Measurements from ENCODE around the gene PLEKHM2.

Gene PLEKHM2

DNA sequence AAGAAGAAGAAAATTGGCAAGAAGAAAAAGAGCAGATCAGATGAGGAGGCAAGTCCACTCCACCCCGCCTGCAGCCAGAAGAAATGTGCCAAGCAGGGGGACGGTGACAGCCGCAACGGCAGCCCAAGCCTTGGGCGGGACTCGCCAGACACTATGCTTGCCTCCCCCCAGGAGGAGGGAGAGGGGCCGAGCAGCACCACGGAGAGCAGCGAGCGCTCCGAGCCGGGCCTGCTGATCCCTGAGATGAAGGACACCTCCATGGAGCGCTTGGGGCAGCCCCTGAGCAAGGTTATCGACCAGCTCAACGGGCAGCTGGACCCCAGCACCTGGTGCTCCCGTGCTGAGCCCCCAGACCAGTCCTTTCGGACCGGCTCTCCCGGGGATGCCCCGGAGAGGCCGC lies 42.9 kb downstream of the PLEKHM2 start:
- Mint-ChIP-seq H3K27ac (peak overlapping the region; percentile 69), H3K9me3 (no peaks in the 10 kb centered on the region), H3K27me3 (ENCODE audit: low read depth, poor library complexity) (no peaks in the 10 kb centered on the region), H3K4me3 (no peak overlapping the region), H3K4me1 (peaks cover 12% of the 10 kb centered on the region), H3K36me3 (ENCODE audit: low read depth) (peaks cover 20% of the 10 kb centered on the region)
- DNase-seq, result no peak
- TF ChIP-seq, protein P1, sequence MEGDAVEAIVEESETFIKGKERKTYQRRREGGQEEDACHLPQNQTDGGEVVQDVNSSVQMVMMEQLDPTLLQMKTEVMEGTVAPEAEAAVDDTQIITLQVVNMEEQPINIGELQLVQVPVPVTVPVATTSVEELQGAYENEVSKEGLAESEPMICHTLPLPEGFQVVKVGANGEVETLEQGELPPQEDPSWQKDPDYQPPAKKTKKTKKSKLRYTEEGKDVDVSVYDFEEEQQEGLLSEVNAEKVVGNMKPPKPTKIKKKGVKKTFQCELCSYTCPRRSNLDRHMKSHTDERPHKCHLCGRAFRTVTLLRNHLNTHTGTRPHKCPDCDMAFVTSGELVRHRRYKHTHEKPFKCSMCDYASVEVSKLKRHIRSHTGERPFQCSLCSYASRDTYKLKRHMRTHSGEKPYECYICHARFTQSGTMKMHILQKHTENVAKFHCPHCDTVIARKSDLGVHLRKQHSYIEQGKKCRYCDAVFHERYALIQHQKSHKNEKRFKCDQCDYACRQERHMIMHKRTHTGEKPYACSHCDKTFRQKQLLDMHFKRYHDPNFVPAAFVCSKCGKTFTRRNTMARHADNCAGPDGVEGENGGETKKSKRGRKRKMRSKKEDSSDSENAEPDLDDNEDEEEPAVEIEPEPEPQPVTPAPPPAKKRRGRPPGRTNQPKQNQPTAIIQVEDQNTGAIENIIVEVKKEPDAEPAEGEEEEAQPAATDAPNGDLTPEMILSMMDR (IDR thresholded peaks at IDR 0.05), result no peak

DNA sequence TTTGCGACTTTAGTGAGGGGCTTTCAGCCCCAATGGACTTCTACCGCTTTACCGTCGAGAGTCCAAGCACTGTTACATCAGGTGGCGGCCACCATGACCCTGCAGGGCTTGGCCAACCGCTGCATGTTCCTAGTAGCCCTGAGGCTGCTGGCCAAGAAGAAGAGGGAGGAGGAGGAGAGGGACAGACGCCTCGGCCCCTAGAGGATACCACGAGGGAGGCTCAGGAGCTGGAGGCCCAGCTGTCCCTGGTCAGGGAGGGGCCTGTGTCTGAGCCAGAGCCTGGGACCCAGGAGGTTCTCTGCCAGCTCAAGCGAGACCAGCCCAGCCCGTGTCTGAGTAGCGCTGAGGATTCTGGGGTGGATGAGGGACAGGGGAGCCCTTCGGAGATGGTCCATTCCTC lies 43.3 kb downstream of the PLEKHM2 start:
- Mint-ChIP-seq H3K4me3 (no peak overlapping the region), H3K9me3 (no peaks in the 10 kb centered on the region), H3K27me3 (ENCODE audit: low read depth, poor library complexity) (no peaks in the 10 kb centered on the region), H3K27ac (no peak overlapping the region), H3K4me1 (peaks cover 12% of the 10 kb centered on the region), H3K36me3 (ENCODE audit: low read depth) (peaks cover 19% of the 10 kb centered on the region)
- TF ChIP-seq, protein P1 (IDR thresholded peaks at IDR 0.05), result no peak
- no peak for DNase-seq

GRCh38 chr1:15727866-15728534 lies 43.9 kb downstream of the PLEKHM2 start:
- Mint-ChIP-seq H3K36me3 (ENCODE audit: low read depth) (peaks cover 13% of the 10 kb centered on the region), H3K27me3 (ENCODE audit: low read depth, poor library complexity) (no peaks in the 10 kb centered on the region), H3K27ac (no peak overlapping the region), H3K9me3 (no peaks in the 10 kb centered on the region), H3K4me1 (peaks cover 12% of the 10 kb centered on the region), H3K4me3 (no peak overlapping the region)
- TF ChIP-seq, protein P1 (IDR thresholded peaks at IDR 0.05), result no peak
- no peak for DNase-seq

DNA sequence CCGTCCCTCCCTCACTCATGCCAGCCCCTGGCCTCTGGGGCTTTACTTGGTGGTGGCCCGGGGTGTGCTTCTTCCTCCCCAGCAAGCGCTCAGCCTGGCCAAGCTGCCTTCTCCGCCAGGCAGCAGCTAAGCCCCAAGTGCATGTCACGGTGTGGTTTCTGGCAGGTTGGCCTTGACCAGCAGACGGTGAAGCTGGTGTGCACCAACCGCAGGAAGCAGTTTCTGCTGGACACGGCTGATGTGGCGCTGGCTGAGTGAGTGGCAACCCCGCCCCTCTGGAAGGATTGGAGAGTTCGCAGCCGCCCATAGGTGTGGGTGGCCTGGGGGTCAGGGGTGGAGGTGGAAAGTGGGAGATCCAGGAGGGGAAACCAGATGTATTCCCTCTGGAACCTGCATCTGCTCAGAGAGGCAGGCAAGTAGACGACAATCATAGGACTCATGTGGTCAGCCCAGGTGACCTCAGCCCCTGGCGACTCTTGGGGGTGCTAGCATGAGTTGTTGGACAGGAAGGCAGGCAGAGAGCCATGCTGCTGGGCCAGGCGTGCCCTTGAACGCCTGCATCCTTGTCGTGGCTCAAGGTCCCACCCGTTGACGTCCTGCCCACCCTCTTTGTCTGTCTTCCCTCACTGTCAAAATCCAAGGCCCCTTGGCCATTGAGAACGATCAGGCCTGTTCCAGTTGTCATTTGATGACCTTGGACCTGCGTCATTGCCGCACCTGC lies 45.0 kb downstream of the PLEKHM2 start:
- Mint-ChIP-seq H3K27me3 (ENCODE audit: low read depth, poor library complexity) (no peaks in the 10 kb centered on the region), H3K36me3 (ENCODE audit: low read depth) (peaks cover 13% of the 10 kb centered on the region), H3K9me3 (no peaks in the 10 kb centered on the region), H3K4me3 (no peak overlapping the region), H3K4me1 (peaks cover 12% of the 10 kb centered on the region), H3K27ac (peak overlapping the region; percentile 83)
- TF ChIP-seq, protein P1 (IDR thresholded peaks at IDR 0.05), result no peak
- no peak for DNase-seq

GRCh38 chr1:15730423-15730822 lies 46.3 kb downstream of the PLEKHM2 start:
- Mint-ChIP-seq H3K27me3 (ENCODE audit: low read depth, poor library complexity) (no peaks in the 10 kb centered on the region), H3K4me1 (peaks cover 7% of the 10 kb centered on the region), H3K36me3 (ENCODE audit: low read depth) (peaks cover 13% of the 10 kb centered on the region), H3K27ac (no peak overlapping the region), H3K4me3 (no peak overlapping the region), H3K9me3 (no peaks in the 10 kb centered on the region)
- DNase-seq, result no peak
- TF ChIP-seq, protein P1 (IDR thresholded peaks at IDR 0.05), result no peak
